Natural killer cell (primary cell): ENCODE data around the gene TM4SF4. TPM values are rescaled to one million over a fixed set of nuclear protein-coding genes. Genes with fewer than 3 reads are reported as not detected.

Experiments used
- ATAC-seq, 3 donors: fragments of 150-1000 bp in 2 of 3; fragments of 200-7000 bp in 1 of 3; cut with Tn5 transposase; 1 replicate in 1 of 3; 2 replicates in 2 of 3; pipeline ENCODE4 v1.10.0; 2021; ENCODE audit warnings: mild to moderate bottlenecking in 2 of 3, moderate library complexity in 2 of 3
- DNase-seq, 2 donors: peaks; one replicate each; pipeline versions ENCODE4 v3.0.0 to v3.0.0-alpha.2; 2013 to 2021; ENCODE audit warnings: mixed read lengths in 1 of 2
- H3K27ac ChIP-seq: one replicate; pipeline ENCODE4 v1.5.1; 2013; ENCODE audit warnings: mild to moderate bottlenecking, low read length
- H3K27me3 ChIP-seq: one replicate; pipeline ENCODE4 v1.6.1; 2013; ENCODE audit warnings: low read length; ENCODE audit not compliant: control insufficient read depth, insufficient read depth
- H3K36me3 ChIP-seq: one replicate; pipeline ENCODE4 v1.6.1; 2013; ENCODE audit warnings: low read length; ENCODE audit not compliant: control insufficient read depth, insufficient read depth
- H3K4me1 ChIP-seq: one replicate; pipeline ENCODE4 v1.6.1; 2013; ENCODE audit warnings: low read length; ENCODE audit not compliant: control insufficient read depth, insufficient read depth
- H3K4me3 ChIP-seq: one replicate; pipeline ENCODE4 v1.5.1; 2013; ENCODE audit warnings: low read length
- H3K9me3 ChIP-seq: one replicate; pipeline ENCODE4 v1.6.1; 2013; ENCODE audit warnings: low read length; ENCODE audit not compliant: control insufficient read depth, insufficient read depth
- H3K27ac Mint-ChIP-seq, 2 donors: one replicate each; pipeline ENCODE4 v1.8.0; 2022; ENCODE audit warnings: mild to moderate bottlenecking in 2 of 2, mixed read lengths in 2 of 2, moderate library complexity in 1 of 2
- H3K27me3 Mint-ChIP-seq, 2 donors: one replicate each; pipeline ENCODE4 v1.8.0; 2022; ENCODE audit warnings: low read depth in 2 of 2, mixed read lengths in 2 of 2
- H3K36me3 Mint-ChIP-seq: one replicate; pipeline ENCODE4 v1.8.0; 2022; ENCODE audit warnings: mixed read lengths
- H3K4me1 Mint-ChIP-seq, 2 donors: one replicate each; pipeline ENCODE4 v1.8.0; 2022; ENCODE audit warnings: mixed read lengths in 2 of 2
- H3K4me3 Mint-ChIP-seq: one replicate; pipeline ENCODE4 v1.8.0; 2022; ENCODE audit warnings: mild to moderate bottlenecking, moderate library complexity, mixed read lengths
- H3K9me3 Mint-ChIP-seq, 2 donors: one replicate each; pipeline ENCODE4 v1.8.0; 2022; ENCODE audit warnings: mixed read lengths in 2 of 2
- CTCF ChIP-seq: fragments of 200-600 bp; IDR thresholded peaks from one replicate; pipeline ENCODE4 v1.8.0; 2022; ENCODE audit warnings: antibody characterized with exemption
- WGBS: methylation state at CpG from one replicate; pipeline ENCODE4 v1.1.7; 2013; ENCODE audit warnings: missing lambda C conversion rate; ENCODE audit not compliant: insufficient coverage; 5-methylcytosine and 5-hydroxymethylcytosine counted together
- intact Hi-C: fragments of 100-400 bp; cut with micrococcal nuclease; formaldehyde crosslinking; loops from one replicate; pipeline ENCODE4 v1.14.2; 2022
- total RNA-seq, 4 donors: library from RNA; stranded (reverse); fragments of 120-200 nt in 1 of 4; gene quantifications; one replicate each; pipeline versions ENCODE4 v1.2.3 to v1.2.4, GENCODE V29; 2013 to 2022

The TM4SF4 gene
- total RNA-seq, 3 donors from 2014 or later (not counting 1 experiment from before 2014, with no cell fraction given), result not detected

- H3K36me3 ChIP-seq, result no peaks in the 10 kb centered on the region
- H3K27ac ChIP-seq, result no peak overlapping the region
- DNase-seq, result peak; percentile 43 to 44
- no peaks in the 10 kb centered on the region for H3K9me3 ChIP-seq
- H3K4me1 Mint-ChIP-seq, result peaks cover 0 to 6% of the 10 kb centered on the region in 2 donors
- no peaks in the 10 kb centered on the region for H3K9me3 Mint-ChIP-seq
- peaks cover 8% of the 10 kb centered on the region for H3K4me1 ChIP-seq
- peak; percentile 58 for TF ChIP-seq CTCF
- ATAC-seq, result peak; percentile 87 to 94 (median 88)
- no peak overlapping the region for H3K4me3 ChIP-seq
- no peaks in the 10 kb centered on the region for H3K36me3 Mint-ChIP-seq
- no peak overlapping the region for H3K4me3 Mint-ChIP-seq
- H3K27ac Mint-ChIP-seq, result no peak overlapping the region
- no peaks in the 10 kb centered on the region for H3K27me3 Mint-ChIP-seq
- no peaks in the 10 kb centered on the region for H3K27me3 ChIP-seq
- intact Hi-C loops, result loop anchor here (1.0 to 10.0 kb wide), 3 partner anchors 87 to 356 kb away; partner anchors contain the start of gene HPS3
- 77% methylated on average over 14 of the region's 15 CpGs for WGBS
These were observed 6.0 kb downstream of the TM4SF4 start for GRCh38 chr3:149480326-149481017.

- no peaks in the 10 kb centered on the region for H3K27me3 Mint-ChIP-seq
- no peak overlapping the region for H3K27ac ChIP-seq
- no peaks in the 10 kb centered on the region for H3K36me3 Mint-ChIP-seq
- no peaks in the 10 kb centered on the region for H3K9me3 Mint-ChIP-seq
- no peaks in the 10 kb centered on the region for H3K27me3 ChIP-seq
- ATAC-seq (no peak), DNase-seq (no peak)
- TF ChIP-seq CTCF, result no peak
- H3K36me3 ChIP-seq, result no peaks in the 10 kb centered on the region
- H3K4me1 Mint-ChIP-seq, result peaks cover 0 to 6% of the 10 kb centered on the region in 2 donors
- no peaks in the 10 kb centered on the region for H3K9me3 ChIP-seq
- H3K27ac Mint-ChIP-seq, result no peak overlapping the region
- no peak overlapping the region for H3K4me3 ChIP-seq
- no peak overlapping the region for H3K4me3 Mint-ChIP-seq
- intact Hi-C loops, result loop anchor here (5.0 to 10.0 kb wide), 2 partner anchors 129 to 356 kb away; partner anchors contain the start of gene HPS3
- WGBS, result 100% methylated on average over 2 of the region's 3 CpGs
- H3K4me1 ChIP-seq, result peaks cover 8% of the 10 kb centered on the region
These were observed 6.6 kb downstream of the TM4SF4 start for GRCh38 chr3:149481056-149481455.

GRCh38 chr3:149481491-149481890 is 7.0 kb downstream of the TM4SF4 start:
- Mint-ChIP-seq H3K4me1 (peaks cover 0 to 6% of the 10 kb centered on the region in 2 donors), H3K4me3 (no peak overlapping the region), H3K9me3 (no peaks in the 10 kb centered on the region), H3K27ac (no peak overlapping the region), H3K27me3 (no peaks in the 10 kb centered on the region), H3K36me3 (no peaks in the 10 kb centered on the region)
- Histone ChIP-seq H3K4me3 (no peak overlapping the region), H3K27me3 (no peaks in the 10 kb centered on the region), H3K36me3 (no peaks in the 10 kb centered on the region), H3K9me3 (no peaks in the 10 kb centered on the region), H3K4me1 (peaks cover 8% of the 10 kb centered on the region), H3K27ac (no peak overlapping the region)
- intact Hi-C loops, result loop anchor here (5.0 to 10.0 kb wide), 2 partner anchors 129 to 357 kb away; partner anchors contain the start of gene HPS3
- no CpG with 5 or more reads among the region's 2 CpGs for WGBS
- no peak for ATAC-seq
- DNase-seq, result no peak
- no peak for TF ChIP-seq CTCF
